Measurements from ENCODE around the gene CCR7. TPM values are rescaled to one million over a fixed set of nuclear protein-coding genes. Genes with fewer than 3 reads are reported as not detected.

The CCR7 gene
- total and polyA plus RNA-seq, 2 donors (not counting 1 experiment from before 2014, with no cell fraction given) = 116 to 481 TPM

DNA sequence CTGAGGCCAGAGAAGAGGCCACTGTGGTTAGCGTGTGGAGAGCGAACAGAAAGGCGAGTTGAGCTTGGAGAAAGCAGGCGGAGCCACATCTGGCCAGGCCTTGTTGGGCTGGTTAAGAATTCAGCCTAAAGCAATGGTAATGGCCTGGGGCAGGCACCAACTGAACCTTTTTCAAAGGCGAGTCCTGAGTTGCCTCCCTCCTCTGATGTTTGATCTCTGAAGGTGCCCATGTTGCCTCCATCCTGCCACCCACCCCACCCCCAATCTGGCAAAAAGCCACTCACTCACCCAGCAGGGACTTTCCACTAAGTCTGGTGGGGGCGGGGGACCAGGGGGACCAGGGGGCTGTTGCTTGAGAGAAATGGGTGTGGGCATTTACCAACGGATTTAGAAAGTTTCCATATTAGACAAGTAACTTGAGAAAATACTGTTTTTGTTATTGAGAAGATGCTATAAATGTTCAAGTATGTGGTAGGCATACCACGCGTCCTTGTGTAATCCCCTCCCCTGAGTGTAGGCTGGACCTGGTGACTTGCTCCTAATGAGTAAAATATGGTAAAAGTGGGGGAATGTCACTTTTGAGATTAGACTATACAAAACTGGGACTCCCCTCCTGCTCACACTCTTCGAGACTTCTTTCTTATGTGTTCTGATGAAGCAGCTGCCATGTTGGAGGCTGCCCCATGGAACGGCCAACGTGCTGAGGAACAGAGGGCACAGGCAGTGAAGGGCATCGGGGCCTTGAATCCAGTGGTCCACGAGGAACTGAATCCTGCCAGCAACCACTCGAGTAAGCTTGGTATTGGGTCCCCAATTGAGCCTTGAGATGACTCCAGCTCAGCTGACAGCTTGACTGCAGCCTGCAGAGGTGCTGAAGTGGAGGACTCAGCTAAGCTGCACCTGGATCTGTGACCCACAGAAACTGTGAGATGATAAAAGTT lies 34.0 kb downstream of the CCR7 start:
- Mint-ChIP-seq H3K4me3 (peak overlapping the region; percentile 69), H3K9me3 (ENCODE audit: insufficient read depth) (no peaks in the 10 kb centered on the region), H3K27ac (peak overlapping the region; percentile 87), H3K4me1 (peaks cover 61% of the 10 kb centered on the region), H3K27me3 (no peaks in the 10 kb centered on the region)
- Histone ChIP-seq H3K9ac (ENCODE audit: low read length) (no peak overlapping the region), H2AFZ (ENCODE audit: insufficient read depth, low read depth, low read length, poor library complexity, severe bottlenecking) (peak overlapping the region; percentile 35), H3K27me3 (replicated peaks in 1 of 4; ENCODE audit: control extremely low read depth in 1 of 4, control insufficient read depth in 3 of 4, insufficient read depth in 4 of 4, low read length in 3 of 4) (no peaks in the 10 kb centered on the region), H3K27ac (ENCODE audit: low read length in 2 of 2) (peak overlapping the region; percentile 72 to 80), H3K4me3 (ENCODE audit: control extremely low read depth in 1 of 5, extremely low read depth in 1 of 5, insufficient read depth in 1 of 5, low read depth in 2 of 5, low read length in 4 of 5) (no peak overlapping the region), H3K4me2 (replicated peaks; ENCODE audit: low read depth, low read length, poor library complexity, severe bottlenecking) (peak overlapping the region; percentile 63), H3K79me2 (ENCODE audit: control insufficient read depth, insufficient read depth, low read length) (no peaks in the 10 kb centered on the region), H4K20me1 (ENCODE audit: control insufficient read depth, insufficient read depth, low read length, poor library complexity, severe bottlenecking) (no peaks in the 10 kb centered on the region), H3K4me1 (ENCODE audit: control insufficient read depth in 2 of 2, insufficient read depth in 2 of 2, low read length in 2 of 2) (peaks cover 45 to 51% of the 10 kb centered on the region in 2 donors), H3K36me3 (replicated peaks in 1 of 2; ENCODE audit: control extremely low read depth in 1 of 2, control insufficient read depth in 1 of 2, extremely low read depth in 1 of 2, insufficient read depth in 2 of 2, low read length in 1 of 2) (no peaks in the 10 kb centered on the region), H3K9me3 (ENCODE audit: control extremely low read depth in 1 of 3, control insufficient read depth in 2 of 3, insufficient read depth in 1 of 3, low read length in 2 of 3) (no peaks in the 10 kb centered on the region)
- CTCF ChIA-PET = interaction anchor here (0.5 to 15.0 kb wide), 31 partner anchors 9 to 1667 kb away, joined by 3 to 329 read pairs (median 10); partner anchors contain the start of genes GJD3, IGFBP4, TNS4 and TOP2A
- ATAC-seq (ENCODE audit: low read depth) (peak; percentile 15), DNase-seq (peak; percentile 75)
- 53% methylated on average over 10 of the region's 15 CpGs for WGBS (ENCODE audit: insufficient coverage)
- POLR2A ChIA-PET = interaction anchor here (0.8 to 4.9 kb wide), 9 partner anchors 14 to 1162 kb away, joined by 3 to 60 read pairs (median 5); partner anchors contain the start of gene IGFBP4
- intact Hi-C loops (cut with micrococcal nuclease) = loop anchor here (1.0 to 2.0 kb wide), 2 partner anchors 51 to 169 kb away; no protein-coding TSS in a partner anchor
- TF ChIP-seq, protein P1, sequence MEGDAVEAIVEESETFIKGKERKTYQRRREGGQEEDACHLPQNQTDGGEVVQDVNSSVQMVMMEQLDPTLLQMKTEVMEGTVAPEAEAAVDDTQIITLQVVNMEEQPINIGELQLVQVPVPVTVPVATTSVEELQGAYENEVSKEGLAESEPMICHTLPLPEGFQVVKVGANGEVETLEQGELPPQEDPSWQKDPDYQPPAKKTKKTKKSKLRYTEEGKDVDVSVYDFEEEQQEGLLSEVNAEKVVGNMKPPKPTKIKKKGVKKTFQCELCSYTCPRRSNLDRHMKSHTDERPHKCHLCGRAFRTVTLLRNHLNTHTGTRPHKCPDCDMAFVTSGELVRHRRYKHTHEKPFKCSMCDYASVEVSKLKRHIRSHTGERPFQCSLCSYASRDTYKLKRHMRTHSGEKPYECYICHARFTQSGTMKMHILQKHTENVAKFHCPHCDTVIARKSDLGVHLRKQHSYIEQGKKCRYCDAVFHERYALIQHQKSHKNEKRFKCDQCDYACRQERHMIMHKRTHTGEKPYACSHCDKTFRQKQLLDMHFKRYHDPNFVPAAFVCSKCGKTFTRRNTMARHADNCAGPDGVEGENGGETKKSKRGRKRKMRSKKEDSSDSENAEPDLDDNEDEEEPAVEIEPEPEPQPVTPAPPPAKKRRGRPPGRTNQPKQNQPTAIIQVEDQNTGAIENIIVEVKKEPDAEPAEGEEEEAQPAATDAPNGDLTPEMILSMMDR (IDR thresholded peaks at IDR 0.05) = no peak
- TF ChIP-seq EZH2 (IDR thresholded peaks at IDR 0.05; ENCODE audit: borderline replicate concordance, insufficient read depth, low read depth, low read length, poor library complexity, severe bottlenecking) = no peak
